GM13977 (cell line): Measurements from ENCODE around the gene ZNF546.
"Not testable (repeated sequence)": the region's sequence is repeated elsewhere in the genome, so short reads cannot be mapped to it uniquely, and the experiment has no call there.

Experiments
- DNase-seq: peaks from one replicate; pipeline ENCODE4 v3.0.0; 2012; ENCODE audit warnings: low spot score
- in situ Hi-C: fragments of 300-500 bp; cut with MboI; formaldehyde crosslinking; loops from one replicate; pipeline ENCODE4 v1.12.0; 2022; ENCODE audit warnings: low sequenced_read_pairs, low pct_unique_long_range_greater_than_20kb, mixed read lengths, inconsistent platforms; ENCODE audit not compliant: unreplicated experiment
- TF ChIP-seq, protein P1 (sequence below): IDR thresholded peaks from 2 replicates; pipeline ENCODE4 v1.5.1; 2012; ENCODE audit warnings: mild to moderate bottlenecking, control low read depth; ENCODE audit not compliant: insufficient read depth; ENCODE audit errors: extremely low read depth, missing control alignments

Gene ZNF546

DNA sequence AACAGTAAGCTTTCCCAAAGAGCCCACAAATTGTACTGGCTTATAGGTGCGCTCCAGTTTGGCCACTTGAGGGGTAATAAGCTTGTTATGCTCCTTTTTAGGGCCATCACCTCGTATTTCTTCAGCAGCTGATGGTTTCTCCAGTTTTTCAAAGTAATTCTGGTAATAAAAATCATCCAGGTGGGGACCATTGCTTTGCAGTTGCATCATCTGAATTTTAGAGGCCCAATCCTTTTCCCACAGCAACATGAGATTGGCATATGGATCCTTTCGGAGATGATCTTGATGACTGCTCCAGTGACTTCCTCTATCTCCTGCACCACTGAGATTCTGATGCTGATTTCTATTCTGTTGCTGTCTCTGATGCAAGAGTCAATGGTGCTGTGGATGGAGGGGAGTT, 27.1 kb downstream of the ZNF546 start:
- in situ Hi-C loops, result no loop called here
- TF ChIP-seq, protein P1, sequence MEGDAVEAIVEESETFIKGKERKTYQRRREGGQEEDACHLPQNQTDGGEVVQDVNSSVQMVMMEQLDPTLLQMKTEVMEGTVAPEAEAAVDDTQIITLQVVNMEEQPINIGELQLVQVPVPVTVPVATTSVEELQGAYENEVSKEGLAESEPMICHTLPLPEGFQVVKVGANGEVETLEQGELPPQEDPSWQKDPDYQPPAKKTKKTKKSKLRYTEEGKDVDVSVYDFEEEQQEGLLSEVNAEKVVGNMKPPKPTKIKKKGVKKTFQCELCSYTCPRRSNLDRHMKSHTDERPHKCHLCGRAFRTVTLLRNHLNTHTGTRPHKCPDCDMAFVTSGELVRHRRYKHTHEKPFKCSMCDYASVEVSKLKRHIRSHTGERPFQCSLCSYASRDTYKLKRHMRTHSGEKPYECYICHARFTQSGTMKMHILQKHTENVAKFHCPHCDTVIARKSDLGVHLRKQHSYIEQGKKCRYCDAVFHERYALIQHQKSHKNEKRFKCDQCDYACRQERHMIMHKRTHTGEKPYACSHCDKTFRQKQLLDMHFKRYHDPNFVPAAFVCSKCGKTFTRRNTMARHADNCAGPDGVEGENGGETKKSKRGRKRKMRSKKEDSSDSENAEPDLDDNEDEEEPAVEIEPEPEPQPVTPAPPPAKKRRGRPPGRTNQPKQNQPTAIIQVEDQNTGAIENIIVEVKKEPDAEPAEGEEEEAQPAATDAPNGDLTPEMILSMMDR, result no peak
- DNase-seq, result no peak

- TF ChIP-seq, protein P1, result no peak
Measured at GRCh38 chr19:40025938-40026596, 29.2 kb downstream of the ZNF546 start.

GRCh38 chr19:40026597-40026970, 29.7 kb downstream of the ZNF546 start:
- DNase-seq, result no peak
- TF ChIP-seq, protein P1, result no peak
- in situ Hi-C loops, result no loop called here

More at GRCh38 chr19:40025938-40026596, 29.2 kb downstream of the ZNF546 start:
- no peak for DNase-seq
- in situ Hi-C loops, result no loop called here

GRCh38 chr19:40033989-40034560, 37.2 kb downstream of the ZNF546 start:
- TF ChIP-seq, protein P1, result no peak
- no peak for DNase-seq
- in situ Hi-C loops, result no loop called here

DNA sequence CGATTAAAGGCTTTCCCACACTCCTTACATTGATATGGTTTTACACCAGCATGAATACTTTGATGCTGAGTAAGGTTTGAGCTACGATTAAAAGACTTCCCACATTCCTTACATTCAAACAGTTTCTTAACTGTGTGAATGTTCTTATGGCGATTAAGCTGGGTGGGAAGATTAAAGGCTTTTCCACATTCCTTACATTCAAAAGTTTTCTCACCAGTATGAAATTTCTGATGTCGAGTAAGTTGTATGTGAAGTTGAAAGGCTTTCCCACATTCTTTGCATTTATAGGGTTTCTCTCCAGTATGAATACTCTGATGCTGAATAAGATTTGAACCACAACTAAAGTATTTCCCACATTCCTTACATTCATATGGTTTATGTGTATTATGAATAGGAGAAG, 39.1 kb downstream of the ZNF546 start:
- in situ Hi-C loops, result no loop called here
- TF ChIP-seq, protein P1, result no peak
- DNase-seq, result no peak

DNA sequence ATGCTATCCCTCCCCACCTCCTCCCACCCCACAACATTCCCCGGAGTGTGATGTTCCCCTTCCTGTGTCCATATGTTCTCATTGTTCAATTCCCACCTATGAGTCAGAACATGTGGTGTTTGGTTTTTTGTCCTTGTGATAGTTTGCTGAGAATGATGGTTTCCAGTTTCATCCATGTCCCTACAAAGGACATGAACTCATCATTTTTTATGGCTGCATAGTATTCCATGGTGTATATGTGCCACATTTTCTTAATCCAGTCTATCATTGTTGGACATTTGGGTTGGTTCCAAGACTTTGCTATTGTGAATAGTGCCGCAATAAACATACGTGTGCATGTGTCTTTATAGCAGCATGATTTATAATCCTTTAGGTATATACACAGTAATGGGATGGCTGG, 41.2 kb downstream of the ZNF546 start:
- DNase-seq, in situ Hi-C loops: not testable (repeated sequence)

GRCh38 chr19:40041718-40042117, 44.9 kb downstream of the ZNF546 start:
- DNase-seq, in situ Hi-C loops: not testable (repeated sequence)
